OCI-LY3 (cell line): ENCODE results near the gene KRTAP2-2.

Source experiments
- CTCF ChIP-seq: fragments of 200-600, 300-600 bp; sonication (generic); IDR thresholded peaks from 2 replicates; pipeline ENCODE4 v1.5.1; 2014; ENCODE audit warnings: antibody characterized with exemption, low read length, low read depth
- EZH2phosphoT487 ChIP-seq: fragments of 200-600 bp; shearing (Covaris generic); IDR thresholded peaks from 2 replicates; pipeline ENCODE4 v1.6.1; 2018; ENCODE audit warnings: antibody characterized with exemption, mixed run types, low read depth

- TF ChIP-seq CTCF (no peak), EZH2phosphoT487 (no peak)
These were observed 6.9 kb upstream of the KRTAP2-2 start for GRCh38 chr17:41061964-41062363.
